PC-3 (cell line): ENCODE data around the gene EFCAB6. TPM values are rescaled to one million over a fixed set of nuclear protein-coding genes. Genes with fewer than 3 reads are reported as not detected.

Experiments used
- ATAC-seq: fragments of 200-7000 bp; cut with Tn5 transposase; 2 replicates; pipeline ENCODE4 v1.9.1; 2020; ENCODE audit warnings: mild to moderate bottlenecking, moderate library complexity
- BruUV-seq: library from RNA; stranded (reverse); fragments of 400-500 nt; replicated peaks from 2 replicates; lab custom pipeline; 2021; lab: Mats Ljungman, UMichigan
- CTCF ChIA-PET: fragments of 300-600 bp; sonication (Branson Sonifier 250); formaldehyde crosslinking; loops from one replicate; lab custom pipeline; 2022; ENCODE audit warnings: antibody characterized with exemption; lab: Charles Lee
- POLR2A ChIA-PET: fragments of 300-600 bp; sonication (Branson Sonifier 250); formaldehyde crosslinking; loops from one replicate; lab custom pipeline; 2022; ENCODE audit warnings: antibody characterized with exemption; ENCODE audit not compliant: unreplicated experiment; lab: Charles Lee
- DNase-seq: peaks from one replicate; pipeline ENCODE4 v3.0.0-alpha.2; 2015
- H2AFZ ChIP-seq: fragments of 300-600 bp; sonication (generic); 2 replicates; pipeline ENCODE4 v1.6.0; 2016; ENCODE audit warnings: antibody characterized with exemption, low read length
- H3F3A ChIP-seq: fragments of 300-600 bp; sonication (generic); one replicate; pipeline ENCODE4 v1.6.0; 2017; ENCODE audit warnings: antibody characterized with exemption, low read length, control low read depth, mild to moderate bottlenecking; ENCODE audit not compliant: unreplicated experiment
- H3K27ac ChIP-seq: fragments of 300-600 bp; sonication (generic); 2 replicates; pipeline ENCODE4 v1.5.1; 2016; ENCODE audit warnings: mild to moderate bottlenecking, low read length
- H3K27me3 ChIP-seq: fragments of 300-600 bp; sonication (generic); 2 replicates; pipeline ENCODE4 v1.6.1; 2016; ENCODE audit warnings: low read length, mixed read lengths
- H3K36me3 ChIP-seq: fragments of 300-600 bp; sonication (generic); 2 replicates; pipeline ENCODE4 v1.6.1; 2016; ENCODE audit warnings: low read depth, mixed run types, low read length, mixed read lengths
- H3K4me1 ChIP-seq: fragments of 300-600 bp; sonication (generic); 2 replicates; pipeline ENCODE4 v1.5.1; 2016; ENCODE audit warnings: low read length; ENCODE audit not compliant: insufficient read depth
- H3K4me2 ChIP-seq: fragments of 300-600 bp; sonication (generic); 2 replicates; pipeline ENCODE4 v1.6.0; 2016; ENCODE audit warnings: low read length
- H3K4me3 ChIP-seq: fragments of 300-600 bp; sonication (generic); 2 replicates; pipeline ENCODE4 v1.5.1; 2016; ENCODE audit warnings: mild to moderate bottlenecking, low read length, mixed read lengths
- H3K79me2 ChIP-seq: fragments of 300-600 bp; sonication (generic); 2 replicates; pipeline ENCODE4 v1.6.1; 2017; ENCODE audit warnings: low read length, mixed read lengths
- H3K9ac ChIP-seq: fragments of 300-600 bp; sonication (generic); 2 replicates; pipeline ENCODE4 v1.6.0; 2016; ENCODE audit warnings: mild to moderate bottlenecking, low read length
- H3K9me2 ChIP-seq: fragments of 300-600 bp; sonication (generic); replicated peaks from 2 replicates; pipeline ENCODE4 v1.6.1; 2016; ENCODE audit warnings: mixed run types, low read length, mixed read lengths
- H3K9me3 ChIP-seq: fragments of 300-600 bp; sonication (generic); 2 replicates; pipeline ENCODE4 v1.6.1; 2016; ENCODE audit warnings: low read length, mixed read lengths
- H4K20me1 ChIP-seq: fragments of 300-600 bp; sonication (generic); 2 replicates; pipeline ENCODE4 v1.6.1; 2016; ENCODE audit warnings: low read length, mixed read lengths
- CTCF ChIP-seq: fragments of 300-600 bp; sonication (generic); conservative IDR thresholded peaks from 2 replicates; pipeline ENCODE4 v1.5.1; 2017; ENCODE audit warnings: antibody characterized with exemption, low read depth, mild to moderate bottlenecking, low read length
- EZH2 ChIP-seq: fragments of 300-600 bp; sonication (generic); IDR thresholded peaks from one replicate; pipeline ENCODE4 v1.6.1; 2017; ENCODE audit warnings: antibody characterized with exemption, mild to moderate bottlenecking, low read length; ENCODE audit not compliant: unreplicated experiment
- EZH2phosphoT487 ChIP-seq: fragments of 300-600 bp; sonication (generic); IDR thresholded peaks from 2 replicates; pipeline ENCODE4 v1.6.1; 2018; ENCODE audit warnings: mild to moderate bottlenecking, antibody characterized with exemption, low read length, borderline replicate concordance
- intact Hi-C: fragments of 100-400 bp; cut with micrococcal nuclease; formaldehyde crosslinking; loops from 2 replicates; pipeline ENCODE4 v1.9.0; 2023
- total RNA-seq: library from RNA; depleted of rRNA; stranded (reverse); fragments of >200 nt; gene quantifications from 2 replicates; pipeline ENCODE4 v1.2.3, GENCODE V29; 2014

EFCAB6 gene
- total RNA-seq, 1 experiment from 2014 or later: 0.07 TPM

GRCh38 chr22:43491177-43491576 lies 320.9 kb downstream of the EFCAB6 start:
- Histone ChIP-seq H3K9ac (no peak overlapping the region), H3F3A (no peaks in the 10 kb centered on the region), H3K27ac (no peak overlapping the region), H3K79me2 (no peaks in the 10 kb centered on the region), H3K4me2 (no peak overlapping the region), H3K9me3 (no peaks in the 10 kb centered on the region), H2AFZ (no peak overlapping the region), H3K4me3 (no peak overlapping the region), H3K36me3 (no peaks in the 10 kb centered on the region), H4K20me1 (no peaks in the 10 kb centered on the region), H3K27me3 (no peaks in the 10 kb centered on the region), H3K9me2 (no peaks in the 10 kb centered on the region), H3K4me1 (no peaks in the 10 kb centered on the region)
- ATAC-seq (no peak), DNase-seq (no peak)
- intact Hi-C loops: no loop called here
- no peak for TF ChIP-seq EZH2
- no peak for TF ChIP-seq CTCF
- TF ChIP-seq EZH2phosphoT487: no peak
- POLR2A ChIA-PET: no interaction called here
- no TSS peak for BruUV-seq
- CTCF ChIA-PET: interaction anchor here (0.8 kb wide), 1 partner anchor 335 kb away, joined by 3 read pairs; no protein-coding TSS in a partner anchor

GRCh38 chr22:43490311-43490710 lies 321.8 kb downstream of the EFCAB6 start:
- Histone ChIP-seq H3K27me3 (no peaks in the 10 kb centered on the region), H3K9me3 (no peaks in the 10 kb centered on the region), H3F3A (no peaks in the 10 kb centered on the region), H3K9ac (no peak overlapping the region), H2AFZ (no peak overlapping the region), H3K4me2 (no peak overlapping the region), H4K20me1 (no peaks in the 10 kb centered on the region), H3K4me1 (no peaks in the 10 kb centered on the region), H3K9me2 (no peaks in the 10 kb centered on the region), H3K4me3 (no peak overlapping the region), H3K27ac (no peak overlapping the region), H3K79me2 (no peaks in the 10 kb centered on the region), H3K36me3 (no peaks in the 10 kb centered on the region)
- DNase-seq (no peak), ATAC-seq (no peak)
- TF ChIP-seq CTCF (no peak), EZH2 (no peak), EZH2phosphoT487 (no peak)
- ChIA-PET POLR2A (no interaction called here), CTCF (interaction anchor here (0.8 kb wide), 1 partner anchor 336 kb away, joined by 3 read pairs; no protein-coding TSS in a partner anchor)
- no TSS peak for BruUV-seq
- intact Hi-C loops: no loop called here

- H3K4me2 ChIP-seq: no peak overlapping the region
- H3K4me1 ChIP-seq: no peaks in the 10 kb centered on the region
- no TSS peak for BruUV-seq
- no peak overlapping the region for H3K27ac ChIP-seq
- ChIA-PET POLR2A (no interaction called here), CTCF (no interaction called here)
- no peaks in the 10 kb centered on the region for H3K79me2 ChIP-seq
- DNase-seq (no peak), ATAC-seq (no peak)
- no peak overlapping the region for H2AFZ ChIP-seq
- no peaks in the 10 kb centered on the region for H3K9me3 ChIP-seq
- H3K27me3 ChIP-seq: no peaks in the 10 kb centered on the region
- TF ChIP-seq EZH2 (no peak), EZH2phosphoT487 (no peak), CTCF (no peak)
- no peaks in the 10 kb centered on the region for H3K36me3 ChIP-seq
- intact Hi-C loops: no loop called here
- H3K9me2 ChIP-seq: no peaks in the 10 kb centered on the region
- no peak overlapping the region for H3K4me3 ChIP-seq
- H3K9ac ChIP-seq: no peak overlapping the region
- no peaks in the 10 kb centered on the region for H3F3A ChIP-seq
- no peaks in the 10 kb centered on the region for H4K20me1 ChIP-seq
Measured at GRCh38 chr22:43488937-43489336, 323.2 kb downstream of the EFCAB6 start.
